Natural killer cell (primary cell): ENCODE measurements around the gene AURKAIP1. TPM values are rescaled to one million over a fixed set of nuclear protein-coding genes. Genes with fewer than 3 reads are reported as not detected.
A peak's percentile ranks its signal among the peaks of the same experiment; 100 is the strongest.

Experiments used
- ATAC-seq, 3 donors: fragments of 150-1000 bp in 2 of 3; fragments of 200-7000 bp in 1 of 3; cut with Tn5 transposase; 1 replicate in 1 of 3; 2 replicates in 2 of 3; pipeline ENCODE4 v1.10.0; 2021; ENCODE audit warnings: mild to moderate bottlenecking in 2 of 3, moderate library complexity in 2 of 3
- DNase-seq, 2 donors: peaks; one replicate each; pipeline versions ENCODE4 v3.0.0 to v3.0.0-alpha.2; 2013 to 2021; ENCODE audit warnings: mixed read lengths in 1 of 2
- H3K27ac ChIP-seq: one replicate; pipeline ENCODE4 v1.5.1; 2013; ENCODE audit warnings: mild to moderate bottlenecking, low read length
- H3K27me3 ChIP-seq: one replicate; pipeline ENCODE4 v1.6.1; 2013; ENCODE audit warnings: low read length; ENCODE audit not compliant: control insufficient read depth, insufficient read depth
- H3K36me3 ChIP-seq: one replicate; pipeline ENCODE4 v1.6.1; 2013; ENCODE audit warnings: low read length; ENCODE audit not compliant: control insufficient read depth, insufficient read depth
- H3K4me1 ChIP-seq: one replicate; pipeline ENCODE4 v1.6.1; 2013; ENCODE audit warnings: low read length; ENCODE audit not compliant: control insufficient read depth, insufficient read depth
- H3K4me3 ChIP-seq: one replicate; pipeline ENCODE4 v1.5.1; 2013; ENCODE audit warnings: low read length
- H3K9me3 ChIP-seq: one replicate; pipeline ENCODE4 v1.6.1; 2013; ENCODE audit warnings: low read length; ENCODE audit not compliant: control insufficient read depth, insufficient read depth
- H3K27ac Mint-ChIP-seq, 2 donors: one replicate each; pipeline ENCODE4 v1.8.0; 2022; ENCODE audit warnings: mild to moderate bottlenecking in 2 of 2, mixed read lengths in 2 of 2, moderate library complexity in 1 of 2
- H3K27me3 Mint-ChIP-seq, 2 donors: one replicate each; pipeline ENCODE4 v1.8.0; 2022; ENCODE audit warnings: low read depth in 2 of 2, mixed read lengths in 2 of 2
- H3K36me3 Mint-ChIP-seq: one replicate; pipeline ENCODE4 v1.8.0; 2022; ENCODE audit warnings: mixed read lengths
- H3K4me1 Mint-ChIP-seq, 2 donors: one replicate each; pipeline ENCODE4 v1.8.0; 2022; ENCODE audit warnings: mixed read lengths in 2 of 2
- H3K4me3 Mint-ChIP-seq: one replicate; pipeline ENCODE4 v1.8.0; 2022; ENCODE audit warnings: mild to moderate bottlenecking, moderate library complexity, mixed read lengths
- H3K9me3 Mint-ChIP-seq, 2 donors: one replicate each; pipeline ENCODE4 v1.8.0; 2022; ENCODE audit warnings: mixed read lengths in 2 of 2
- CTCF ChIP-seq: fragments of 200-600 bp; IDR thresholded peaks from one replicate; pipeline ENCODE4 v1.8.0; 2022; ENCODE audit warnings: antibody characterized with exemption
- WGBS: methylation state at CpG from one replicate; pipeline ENCODE4 v1.1.7; 2013; ENCODE audit warnings: missing lambda C conversion rate; ENCODE audit not compliant: insufficient coverage; 5-methylcytosine and 5-hydroxymethylcytosine counted together
- intact Hi-C: fragments of 100-400 bp; cut with micrococcal nuclease; formaldehyde crosslinking; loops from one replicate; pipeline ENCODE4 v1.14.2; 2022
- total RNA-seq, 4 donors: library from RNA; stranded (reverse); fragments of 120-200 nt in 1 of 4; gene quantifications; one replicate each; pipeline versions ENCODE4 v1.2.3 to v1.2.4, GENCODE V29; 2013 to 2022

AURKAIP1 gene
- total RNA-seq, 3 donors from 2014 or later (not counting 1 experiment from before 2014, with no cell fraction given): 60.0 to 76.3 (median 64.6) TPM

GRCh38 chr1:1355416-1355815, 19.6 kb downstream of the AURKAIP1 start:
- no peak for DNase-seq
- H3K4me1 Mint-ChIP-seq: peaks cover 0 to 26% of the 10 kb centered on the region in 2 donors

GRCh38 chr1:1354271-1355247, 20.4 kb downstream of the AURKAIP1 start:
- 12% methylated on average over 116 of the region's 116 CpGs for WGBS

More at GRCh38 chr1:1355416-1355815, 19.6 kb downstream of the AURKAIP1 start:
- no peaks in the 10 kb centered on the region for H3K36me3 Mint-ChIP-seq
- WGBS: 3% methylated on average over 52 of the region's 52 CpGs
- intact Hi-C loops: loop anchor here (2.0 kb wide), 1 partner anchor 19 kb away; the partner anchor contains the start of gene AURKAIP1
- no peak overlapping the region for H3K27ac Mint-ChIP-seq
- no peaks in the 10 kb centered on the region for H3K36me3 ChIP-seq
- H3K4me3 ChIP-seq: no peak overlapping the region
- peaks cover 38% of the 10 kb centered on the region for H3K4me1 ChIP-seq
- H3K9me3 ChIP-seq: no peaks in the 10 kb centered on the region
- no peak overlapping the region for H3K27ac ChIP-seq
- H3K4me3 Mint-ChIP-seq: no peak overlapping the region
- no peak for TF ChIP-seq CTCF
- H3K27me3 Mint-ChIP-seq: peaks cover 6 to 14% of the 10 kb centered on the region in 2 donors
- H3K9me3 Mint-ChIP-seq: no peaks in the 10 kb centered on the region
- peaks cover 39% of the 10 kb centered on the region for H3K27me3 ChIP-seq
- ATAC-seq: peak in 2 of 3 donors; percentile 48 to 60

GRCh38 chr1:1353389-1354151, 21.4 kb downstream of the AURKAIP1 start:
- no peak overlapping the region for H3K4me3 ChIP-seq
- DNase-seq: no peak
- intact Hi-C loops: loop anchor here (2.0 kb wide), 1 partner anchor 21 kb away; the partner anchor contains the start of gene AURKAIP1
- peaks cover 34% of the 10 kb centered on the region for H3K4me1 ChIP-seq
- Mint-ChIP-seq H3K9me3 (no peaks in the 10 kb centered on the region), H3K27me3 (peaks cover 0 to 11% of the 10 kb centered on the region in 2 donors), H3K4me1 (peaks cover 0 to 18% of the 10 kb centered on the region in 2 donors), H3K27ac (no peak overlapping the region), H3K36me3 (no peaks in the 10 kb centered on the region), H3K4me3 (no peak overlapping the region)
- H3K36me3 ChIP-seq: no peaks in the 10 kb centered on the region
- no peak overlapping the region for H3K27ac ChIP-seq
- no peak for ATAC-seq
- TF ChIP-seq CTCF: no peak
- peaks cover 34% of the 10 kb centered on the region for H3K27me3 ChIP-seq
- H3K9me3 ChIP-seq: no peaks in the 10 kb centered on the region
- 21% methylated on average over 28 of the region's 28 CpGs for WGBS

More at GRCh38 chr1:1354271-1355247, 20.4 kb downstream of the AURKAIP1 start:
- ATAC-seq: peak in 2 of 3 donors; percentile 34 to 38
- Histone ChIP-seq H3K36me3 (no peaks in the 10 kb centered on the region), H3K27me3 (peaks cover 39% of the 10 kb centered on the region), H3K9me3 (no peaks in the 10 kb centered on the region), H3K27ac (no peak overlapping the region), H3K4me1 (peaks cover 38% of the 10 kb centered on the region), H3K4me3 (no peak overlapping the region)
- no peaks in the 10 kb centered on the region for H3K36me3 Mint-ChIP-seq
- peaks cover 6 to 14% of the 10 kb centered on the region in 2 donors for H3K27me3 Mint-ChIP-seq
- peak overlapping the region; percentile 28 for H3K4me3 Mint-ChIP-seq
- TF ChIP-seq CTCF: no peak
- H3K27ac Mint-ChIP-seq: no peak overlapping the region
- no peaks in the 10 kb centered on the region for H3K9me3 Mint-ChIP-seq
- peak in 1 of 2 donors; percentile 63 for DNase-seq
- H3K4me1 Mint-ChIP-seq: peaks cover 0 to 26% of the 10 kb centered on the region in 2 donors
- intact Hi-C loops: loop anchor here (2.0 kb wide), 1 partner anchor 20 kb away; the partner anchor contains the start of gene AURKAIP1
